HepG2 (cell line): ENCODE measurements around the gene CCDC183. TPM values are rescaled to one million over a fixed set of nuclear protein-coding genes. Genes with fewer than 3 reads are reported as not detected.

Experiments used
- ATAC-seq: fragments of 200-7000 bp; cut with Tn5 transposase; 3 replicates; pipeline ENCODE4 v1.9.1; 2020; ENCODE audit warnings: mild to moderate bottlenecking, moderate library complexity
- BruUV-seq: library from RNA; stranded (reverse); fragments of 400-500 nt; replicated peaks from 2 replicates; lab custom pipeline; 2021; lab: Mats Ljungman, UMichigan
- CTCF ChIA-PET: fragments of 300-600 bp; formaldehyde crosslinking; extraction: SDS; loops from one replicate; lab custom pipeline; 2021; ENCODE audit warnings: low total read pairs, inconsistent platforms, low intra/inter-chr PET ratio; lab: Yijun Ruan, JAX
- POLR2A ChIA-PET: fragments of 350-600 bp; sonication (Branson Sonifier 250); formaldehyde crosslinking; loops from one replicate; lab custom pipeline; 2020; ENCODE audit warnings: antibody characterized with exemption, inconsistent platforms; lab: Yijun Ruan, JAX
- DNase-seq: peaks from one replicate; pipeline ENCODE4 v3.0.0-alpha.2; 2015; ENCODE audit warnings: low spot score
- FAIRE-seq: peaks from 3 replicates; lab custom pipeline; 2011; peaks lifted over from hg19 to GRCh38; lab: Jason Lieb, UNC
- H2AFZ ChIP-seq: one replicate; pipeline ENCODE4 v1.6.1; 2011; ENCODE audit warnings: low read length, inconsistent platforms
- H3K27ac ChIP-seq: fragments of 300-600 bp; 3 replicates; pipeline ENCODE4 v1.8.0; 2011; ENCODE audit warnings: mixed run types, mild to moderate bottlenecking, mixed read lengths, low read length, inconsistent platforms; ENCODE audit not compliant: insufficient read depth; ENCODE audit errors: extremely low read length
- H3K27me3 ChIP-seq, 2 experiments: fragments of 200-600 bp in 1 of 2; 2 replicates in 1 of 2; 3 replicates in 1 of 2; pipeline versions ENCODE4 v1.6.0 to v1.8.0; 2011; ENCODE audit warnings: low read length in 2 of 2, mild to moderate bottlenecking in 2 of 2, moderate library complexity in 2 of 2, inconsistent platforms in 1 of 2; ENCODE audit not compliant: insufficient read depth in 2 of 2, control insufficient read depth in 1 of 2
- H3K36me3 ChIP-seq, 2 experiments: fragments of 200-600 bp in 1 of 2; replicated peaks in 1 of 2; 2 replicates in 1 of 2; 3 replicates in 1 of 2; pipeline versions ENCODE4 v1.5.1 to v1.8.0; 2011; ENCODE audit warnings: low read length in 2 of 2, inconsistent platforms in 1 of 2; ENCODE audit not compliant: insufficient read depth in 2 of 2, control insufficient read depth in 1 of 2
- H3K4me1 ChIP-seq: 2 replicates; pipeline ENCODE4 v1.5.1; 2012; ENCODE audit warnings: low read length, inconsistent platforms; ENCODE audit not compliant: insufficient read depth
- H3K4me2 ChIP-seq: 2 replicates; pipeline ENCODE4 v1.6.0; 2011; ENCODE audit warnings: low read depth, low read length, inconsistent platforms
- H3K4me3 ChIP-seq, 3 experiments: fragments of 200-600 bp in 1 of 3; sonication (generic), shearing (Covaris generic) in 1 of 3; replicated peaks in 1 of 3; 2 replicates each; pipeline ENCODE4 v1.5.1; 2011 to 2016; ENCODE audit warnings: low read length in 3 of 3, inconsistent platforms in 2 of 3, low read depth in 2 of 3, mild to moderate bottlenecking in 2 of 3, control low read depth in 1 of 3, mixed read lengths in 1 of 3; ENCODE audit not compliant: insufficient read depth in 1 of 3
- H3K79me2 ChIP-seq: one replicate; pipeline ENCODE4 v1.6.1; 2011; ENCODE audit warnings: low read length, inconsistent platforms; ENCODE audit not compliant: insufficient read depth
- H3K9ac ChIP-seq: 2 replicates; pipeline ENCODE4 v1.6.0; 2011; ENCODE audit warnings: mild to moderate bottlenecking, low read depth, low read length, inconsistent platforms; ENCODE audit not compliant: insufficient read depth
- H3K9me3 ChIP-seq: 2 replicates; pipeline ENCODE4 v1.5.1; 2012; ENCODE audit warnings: mild to moderate bottlenecking, low read length
- H4K20me1 ChIP-seq: 2 replicates; pipeline ENCODE4 v1.6.0; 2011; ENCODE audit warnings: inconsistent platforms, mild to moderate bottlenecking, low read length, moderate library complexity; ENCODE audit not compliant: insufficient read depth
- JUN ChIP-seq: sonication (generic); formaldehyde crosslinking; IDR thresholded peaks from 2 replicates; pipeline ENCODE4 v1.4.0; 2020; ENCODE audit warnings: mild to moderate bottlenecking, missing genetic modification reagents
- KAT2B ChIP-seq: fragments of 150-350 bp; IDR thresholded peaks from 2 replicates; pipeline ENCODE4 v1.6.1; 2014; ENCODE audit warnings: low read depth, low read length, borderline replicate concordance
- RBM22 ChIP-seq: fragments of 200-400 bp; formaldehyde crosslinking; optimal IDR thresholded peaks from 2 replicates; pipeline ENCODE3; 2017; ENCODE audit warnings: mild to moderate bottlenecking, low read length, moderate library complexity
- SCMH1 ChIP-seq: sonication (generic); formaldehyde crosslinking; IDR thresholded peaks from 2 replicates; pipeline ENCODE4 v1.9.0; 2021; ENCODE audit warnings: missing genetic modification reagents, mild to moderate bottlenecking, borderline replicate concordance
- XRCC5 ChIP-seq: fragments of 200-400 bp; formaldehyde crosslinking; optimal IDR thresholded peaks from 2 replicates; pipeline ENCODE3; 2017; ENCODE audit warnings: mild to moderate bottlenecking, low read length
- YEATS4 ChIP-seq: sonication (generic); formaldehyde crosslinking; IDR thresholded peaks from 2 replicates; pipeline ENCODE4 v1.4.0; 2020; ENCODE audit warnings: missing genetic modification reagents, borderline replicate concordance
- ZBTB26 ChIP-seq: IDR thresholded peaks from 2 replicates; pipeline ENCODE4 v1.6.1; 2016; ENCODE audit warnings: missing compliant biosample characterization, missing genetic modification reagents, borderline replicate concordance
- ZFAT ChIP-seq: sonication (generic); formaldehyde crosslinking; conservative IDR thresholded peaks from 2 replicates; pipeline ENCODE4 v1.8.1; 2023; ENCODE audit warnings: missing genetic modification reagents, inconsistent platforms
- ZNF776 ChIP-seq: sonication (generic); formaldehyde crosslinking; IDR thresholded peaks from 2 replicates; pipeline ENCODE4 v1.4.0; 2020; ENCODE audit warnings: mild to moderate bottlenecking, missing genetic modification reagents
- WGBS: methylation state at CpG from one replicate; pipeline ENCODE4 v1.1.6; 2017; ENCODE audit warnings: low lambda C conversion rate; 5-methylcytosine and 5-hydroxymethylcytosine counted together
- in situ Hi-C: cut with HindIII; loops from 2 replicates; pipeline ENCODE4 v1.10.0; 2017; ENCODE audit warnings: low pct_unique_long_range_greater_than_20kb; ENCODE audit not compliant: extremely low pct_ligation_motif_present
- intact Hi-C: fragments of 100-400 bp; cut with micrococcal nuclease; formaldehyde crosslinking; loops from one replicate; pipeline ENCODE4 v1.10.0; 2022; ENCODE audit not compliant: unreplicated experiment
- polyA plus RNA-seq, 8 experiments: library from polyadenylated mRNA; depleted of rRNA in 3 of 8; stranded (reverse) in 7 of 8; unstranded in 1 of 8; fragments of >200 nt; fragmentation: Illumina TruSeq in 4 of 8; extraction: Trizol in 4 of 8; gene quantifications; 2 replicates each; pipeline versions ENCODE4 v1.2.1 to v1.2.3, GENCODE V29; 2011 to 2016; ENCODE audit warnings: low read depth in 4 of 8, missing spikeins in 1 of 8, mixed read lengths in 1 of 8; ENCODE audit not compliant: insufficient read depth in 1 of 8
- total RNA-seq, 5 experiments: library from RNA; depleted of rRNA; stranded (reverse); fragments of >200 nt; fragmentation: Illumina TruSeq; extraction: Trizol; gene quantifications; 2 replicates each; pipeline ENCODE4 v1.2.3, GENCODE V29; 2016; ENCODE audit warnings: low read depth in 1 of 5
- TF ChIP-seq, protein P1 (sequence below): sonication (generic); formaldehyde crosslinking; IDR thresholded peaks from 2 replicates; pipeline ENCODE4 v1.8.0; 2022; ENCODE audit warnings: missing genetic modification reagents, mild to moderate bottlenecking, borderline replicate concordance

Gene CCDC183
- total and polyA plus RNA-seq, 2 of the 13 experiments (the other 11 are each of a cell fraction or from before 2014, with no cell fraction given): 5.0 to 66.4 TPM

- TF ChIP-seq YEATS4 (CRISPR knock-in tag) (no peak), KAT2B (no peak), ZNF776 (CRISPR knock-in tag) (no peak), XRCC5 (no peak)
- TF ChIP-seq, all 625 proteins: peak for 4
Measured at GRCh38 chr9:136821826-136822544, 25.8 kb downstream of the CCDC183 start (continued).

- Histone ChIP-seq H3K9me3 (no peaks in the 10 kb centered on the region), H4K20me1 (no peaks in the 10 kb centered on the region), H3K4me1 (peaks cover 14% of the 10 kb centered on the region), H3K9ac (no peak overlapping the region)
- ATAC-seq (no peak), DNase-seq (no peak), FAIRE-seq (no peak)
- intact Hi-C loops: no loop called here
- WGBS: 97% methylated on average over 21 of the region's 30 CpGs
- TF ChIP-seq ZFAT (CRISPR knock-in tag) (no peak), JUN (CRISPR knock-in tag) (no peak), SCMH1 (no peak), RBM22 (peak; percentile 64), ZBTB26 (CRISPR knock-in tag) (no peak)
- TF ChIP-seq, protein P1, sequence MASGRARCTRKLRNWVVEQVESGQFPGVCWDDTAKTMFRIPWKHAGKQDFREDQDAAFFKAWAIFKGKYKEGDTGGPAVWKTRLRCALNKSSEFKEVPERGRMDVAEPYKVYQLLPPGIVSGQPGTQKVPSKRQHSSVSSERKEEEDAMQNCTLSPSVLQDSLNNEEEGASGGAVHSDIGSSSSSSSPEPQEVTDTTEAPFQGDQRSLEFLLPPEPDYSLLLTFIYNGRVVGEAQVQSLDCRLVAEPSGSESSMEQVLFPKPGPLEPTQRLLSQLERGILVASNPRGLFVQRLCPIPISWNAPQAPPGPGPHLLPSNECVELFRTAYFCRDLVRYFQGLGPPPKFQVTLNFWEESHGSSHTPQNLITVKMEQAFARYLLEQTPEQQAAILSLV (CRISPR knock-in tag): no peak
- TF ChIP-seq, all 625 proteins: peak for 1
- Histone ChIP-seq H3K36me3 (peaks cover 30 to 54% of the 10 kb centered on the region in 2 experiments), H3K27me3 (no peaks in the 10 kb centered on the region), H3K4me2 (no peak overlapping the region), H2AFZ (no peak overlapping the region), H3K4me3 (no peak overlapping the region), H3K79me2 (peaks cover 14% of the 10 kb centered on the region), H3K27ac (no peak overlapping the region)
- in situ Hi-C loops: no loop called here
- BruUV-seq: no TSS peak
- ChIA-PET CTCF (no interaction called here), POLR2A (interaction anchor here (0.8 kb wide), 1 partner anchor 14 kb away, joined by 4 read pairs; no protein-coding TSS in a partner anchor)
Measured at GRCh38 chr9:136823136-136824046, 27.3 kb downstream of the CCDC183 start.
